ENCODE results near the gene DMXL1.
"Not testable (repeated sequence)": the region's sequence is repeated elsewhere in the genome, so short reads cannot be mapped to it uniquely, and the experiment has no call there.

DMXL1 gene

GRCh38 chr5:119122474-119122873, 51.6 kb downstream of the DMXL1 start:
- not testable (repeated sequence) for DNase-seq (ENCODE audit: low spot score)

DNA sequence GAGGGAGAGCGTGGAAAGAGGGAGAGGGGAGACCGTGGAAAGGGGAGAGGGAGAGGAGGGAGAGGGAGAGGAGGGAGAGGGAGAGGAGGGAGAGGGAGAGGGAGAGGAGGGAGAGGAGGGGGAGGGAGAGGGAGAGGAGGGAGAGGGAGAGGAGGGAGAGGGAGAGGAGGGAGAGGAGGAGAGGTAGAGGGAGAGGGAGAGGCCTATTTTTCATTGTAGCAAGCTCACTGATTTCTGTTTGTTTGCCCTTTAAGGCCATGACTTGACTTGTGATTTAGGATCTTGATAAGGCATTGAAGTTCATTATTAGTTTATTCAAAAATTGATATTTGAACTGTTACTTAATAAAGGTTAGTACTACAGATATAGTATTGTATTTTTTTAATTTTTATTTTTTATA, 52.4 kb downstream of the DMXL1 start:
- no peak for DNase-seq (ENCODE audit: low spot score)

DNA sequence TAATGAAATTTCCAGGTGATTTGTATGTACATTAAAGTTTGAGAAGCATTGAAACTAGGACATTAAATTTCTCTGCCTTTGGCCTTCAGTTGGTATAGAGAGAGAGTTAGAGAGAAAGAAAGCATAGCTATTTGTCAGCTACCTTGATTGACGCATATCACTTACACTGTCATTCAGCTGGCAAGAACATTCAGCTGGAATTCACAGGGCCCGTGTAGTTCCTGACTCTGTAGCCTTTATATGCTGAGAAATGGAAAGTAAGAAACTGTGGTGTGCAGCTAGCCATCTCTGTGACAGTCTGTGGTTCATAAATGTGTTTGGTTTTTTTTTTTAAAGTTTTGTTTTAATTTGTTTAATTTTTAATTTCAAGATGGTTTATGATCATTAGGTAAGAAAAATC, 58.9 kb downstream of the DMXL1 start:
- no peak for DNase-seq (ENCODE audit: low spot score)

- DNase-seq (ENCODE audit: low spot score) = peak; percentile 7
Measured at GRCh38 chr5:119131530-119132304, 60.8 kb downstream of the DMXL1 start.

- not testable (repeated sequence) for DNase-seq (ENCODE audit: low spot score)
Measured at GRCh38 chr5:119135743-119136142, 64.9 kb downstream of the DMXL1 start.

DNA sequence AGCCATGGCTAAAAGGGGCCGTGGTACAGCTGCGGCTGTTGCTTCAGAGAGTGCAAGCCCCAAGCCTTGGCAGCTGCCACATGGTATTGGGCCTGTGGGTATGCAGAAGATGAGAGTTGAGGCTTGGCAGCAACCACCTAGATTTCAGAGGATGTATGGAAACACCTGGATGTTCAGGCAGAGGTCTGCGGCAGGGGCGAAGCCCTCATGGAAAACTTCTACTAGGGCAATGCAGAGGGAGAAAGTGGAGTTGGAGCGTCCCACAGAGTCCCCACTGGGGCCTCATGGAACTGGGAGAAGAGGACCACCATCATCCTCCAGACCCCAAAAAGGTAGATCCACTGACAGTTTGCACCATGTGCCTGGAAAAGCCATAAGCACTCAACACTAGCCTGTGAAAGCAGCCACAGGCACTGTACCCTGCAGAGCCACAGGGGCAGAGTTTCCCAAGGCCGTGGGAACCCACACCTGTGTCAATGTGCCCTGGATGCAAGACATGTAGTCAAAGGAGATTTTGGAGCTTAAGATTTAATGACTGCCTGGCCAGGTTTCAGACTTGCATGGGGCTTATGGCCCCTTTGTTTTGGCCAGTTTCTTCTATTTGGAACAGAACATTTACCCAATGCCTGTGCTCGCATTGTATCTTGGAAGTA, 65.9 kb downstream of the DMXL1 start:
- DNase-seq (ENCODE audit: low spot score) = no peak

DNA sequence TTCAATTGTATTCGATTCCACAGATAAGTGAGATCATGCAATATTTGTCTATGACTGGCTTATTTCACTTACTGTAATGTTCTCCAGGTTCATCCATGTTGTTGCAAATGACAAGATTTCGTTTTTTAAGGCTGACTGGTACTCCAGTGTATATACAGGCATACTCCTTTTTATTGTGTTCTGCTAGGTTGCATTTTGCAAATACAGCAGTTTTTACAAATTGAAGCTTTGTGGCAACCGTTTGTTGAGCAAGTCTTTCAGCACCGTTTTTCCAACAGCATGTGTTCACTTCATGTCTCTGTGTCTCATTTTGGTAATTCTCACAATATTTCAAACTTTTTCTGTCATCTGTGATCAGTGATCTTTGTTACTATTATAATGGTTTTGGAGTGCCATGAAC, 82.7 kb downstream of the DMXL1 start:
- DNase-seq (ENCODE audit: low spot score) = no peak

DNA sequence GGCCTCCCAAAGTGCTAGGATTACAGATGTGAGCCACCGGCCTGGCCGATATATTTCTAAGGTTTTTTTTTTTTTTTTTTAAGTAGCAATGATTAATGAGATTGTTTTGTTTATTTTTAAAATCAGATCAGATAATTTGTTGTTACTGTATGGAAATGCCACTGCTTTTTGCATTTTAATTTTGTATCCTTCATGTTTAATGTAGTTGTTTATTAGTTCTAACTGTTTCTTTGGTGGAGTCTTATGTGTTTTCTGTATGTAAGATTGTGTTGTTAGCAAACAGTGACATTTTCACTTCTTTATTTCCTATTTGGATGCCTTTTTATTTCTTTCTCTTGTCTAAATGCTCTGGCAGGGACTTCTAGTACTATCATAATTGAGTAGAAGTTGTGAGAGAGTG, 87.3 kb downstream of the DMXL1 start:
- no peak for DNase-seq (ENCODE audit: low spot score)

GRCh38 chr5:119161430-119161829, 90.5 kb downstream of the DMXL1 start:
- no peak for DNase-seq (ENCODE audit: low spot score)

- no peak for DNase-seq (ENCODE audit: low spot score)
Measured at GRCh38 chr5:119166026-119166425, 95.1 kb downstream of the DMXL1 start.

DNA sequence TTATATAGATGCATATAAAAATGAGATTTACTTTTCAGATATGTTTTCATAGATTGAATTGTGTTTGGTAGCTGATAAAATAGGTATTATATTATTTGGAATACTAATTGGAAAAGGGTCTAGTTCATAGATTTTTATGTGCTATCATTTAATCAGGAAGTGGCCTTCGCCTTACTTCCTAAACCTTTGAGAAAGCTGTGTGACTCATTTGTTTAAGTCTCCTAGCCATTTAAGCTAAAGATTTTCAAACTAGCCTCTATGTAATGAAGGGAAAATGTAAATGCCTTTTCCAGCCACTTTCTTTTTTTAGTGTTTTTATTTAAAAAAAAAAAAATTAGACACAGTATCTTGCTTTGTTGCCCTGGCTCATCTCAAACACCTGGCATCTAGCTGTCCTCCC, 97.5 kb downstream of the DMXL1 start:
- no peak for DNase-seq (ENCODE audit: low spot score)

DNA sequence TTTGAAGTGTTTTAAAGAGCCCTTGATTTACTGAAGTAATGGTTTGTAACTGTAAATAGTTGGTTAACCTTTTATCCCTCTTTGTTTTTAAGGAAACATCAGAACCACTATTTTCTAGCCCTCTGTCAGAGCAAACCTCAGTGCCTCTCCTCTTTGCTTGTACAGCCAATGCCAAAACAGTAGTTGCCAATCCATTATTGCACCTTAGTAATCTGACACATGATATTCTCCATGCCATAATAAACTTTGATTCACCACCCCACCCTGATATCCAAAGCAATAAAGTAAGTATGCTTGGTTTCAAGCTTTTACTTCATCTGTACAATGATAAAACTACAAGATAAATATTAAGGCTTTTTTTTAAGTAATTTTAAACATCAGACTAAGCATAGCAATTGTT, 100.8 kb downstream of the DMXL1 start:
- no peak for DNase-seq (ENCODE audit: low spot score)

DNA sequence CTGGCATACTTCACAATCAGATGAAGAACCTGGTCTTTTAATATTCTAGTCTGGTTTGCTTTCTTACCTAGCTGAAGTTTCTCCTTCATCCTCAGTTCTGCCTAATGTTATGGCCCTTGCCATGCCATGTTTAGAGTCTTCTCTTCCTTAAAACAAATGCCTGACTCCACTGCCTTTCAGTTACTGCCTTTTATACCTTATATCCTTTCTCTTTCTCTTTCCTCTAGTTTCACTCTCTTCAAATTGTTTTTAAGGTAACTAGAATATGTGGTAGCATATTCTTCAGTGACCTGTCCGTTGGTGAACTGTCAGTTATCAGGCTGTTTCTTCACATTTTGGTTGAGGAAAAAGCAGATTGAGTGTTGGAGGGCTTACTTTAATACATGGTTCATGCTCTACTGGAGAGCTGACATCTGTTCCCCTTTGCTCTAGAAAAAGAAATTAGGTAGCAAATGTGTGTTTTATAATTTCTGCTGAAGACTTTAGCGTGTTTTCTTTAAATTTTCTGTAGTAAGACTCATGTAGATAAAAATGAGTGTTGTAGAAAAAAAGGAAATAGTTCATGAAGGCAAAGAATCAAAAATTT, 103.8 kb downstream of the DMXL1 start:
- DNase-seq (ENCODE audit: low spot score) = no peak

DNA sequence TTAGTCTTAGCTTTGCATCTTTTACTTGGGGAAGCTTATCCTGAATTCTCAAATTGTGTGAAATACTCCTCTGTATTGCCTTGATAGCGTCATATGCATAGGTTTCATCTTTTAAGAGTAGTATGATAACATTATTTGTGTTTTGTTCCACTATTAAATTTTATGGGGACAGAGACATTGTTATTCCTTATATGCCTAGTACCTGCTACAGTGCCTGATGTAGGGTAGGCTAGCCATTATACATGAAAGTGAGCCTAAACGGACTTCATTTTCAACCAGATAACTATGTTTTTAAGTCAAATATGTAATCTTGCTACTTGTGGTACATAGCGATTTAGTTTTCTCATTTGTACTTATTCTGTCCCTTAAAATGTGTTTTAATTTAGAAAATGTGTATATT, 105.9 kb downstream of the DMXL1 start:
- no peak for DNase-seq (ENCODE audit: low spot score)

DNA sequence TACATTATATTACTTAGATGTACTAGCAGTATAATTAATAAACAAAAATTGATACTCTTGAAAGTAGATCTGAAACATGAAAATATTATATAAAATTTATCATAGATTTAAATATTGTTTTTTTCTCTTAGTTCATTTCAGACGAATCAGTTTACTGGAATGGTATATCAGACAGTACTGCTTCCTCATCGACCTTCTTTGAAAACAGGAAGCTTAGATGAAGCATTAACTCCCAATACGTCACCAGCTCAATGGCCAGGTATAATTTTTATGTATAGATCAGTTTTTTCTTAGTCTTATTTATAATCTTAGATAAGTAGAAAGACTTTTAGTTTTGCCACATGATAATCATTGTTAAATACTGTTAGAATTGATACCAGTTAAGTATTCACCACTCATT, 106.3 kb downstream of the DMXL1 start:
- DNase-seq (ENCODE audit: low spot score) = no peak

- DNase-seq (ENCODE audit: low spot score) = no peak
Measured at GRCh38 chr5:119178435-119178834, 107.5 kb downstream of the DMXL1 start.

DNA sequence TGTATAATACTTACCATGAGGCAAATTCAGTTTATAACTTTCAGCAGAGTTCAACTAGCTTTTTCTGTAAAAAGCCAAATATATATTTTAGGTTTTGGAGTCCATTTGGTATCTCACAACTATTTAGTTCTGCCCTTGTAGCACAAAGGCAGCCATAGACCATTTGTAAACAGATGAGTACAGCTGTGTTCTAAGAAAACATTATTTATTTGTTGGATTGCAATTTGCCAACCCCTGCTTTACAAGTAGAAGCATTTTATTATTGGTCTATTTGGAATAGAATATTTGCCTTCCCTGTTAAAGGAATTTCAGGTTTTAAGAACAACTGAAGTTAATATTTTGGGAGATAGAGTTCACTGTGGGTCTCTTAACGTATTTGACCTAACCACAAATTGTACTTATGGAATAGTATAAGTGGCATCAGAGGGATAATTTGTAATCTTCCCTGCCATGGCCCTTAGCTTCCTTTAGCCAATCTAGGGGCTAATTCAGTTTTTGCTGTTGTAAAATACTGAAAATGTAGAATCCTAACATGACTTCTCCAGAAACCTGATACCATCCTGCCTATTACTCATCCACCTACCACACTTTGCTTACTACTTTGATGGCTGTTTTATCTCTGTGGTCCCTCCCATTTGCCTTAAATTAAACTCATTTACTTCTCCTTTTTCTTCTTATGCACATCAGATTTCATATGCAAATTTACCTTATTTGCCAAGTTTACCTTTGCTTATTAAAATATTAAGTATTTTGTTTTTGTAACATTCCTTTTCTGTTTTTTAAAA, 109.2 kb downstream of the DMXL1 start:
- peak; percentile 6 for DNase-seq (ENCODE audit: low spot score)

GRCh38 chr5:119185512-119185911, 114.6 kb downstream of the DMXL1 start:
- not testable (repeated sequence) for DNase-seq (ENCODE audit: low spot score)

- no peak for DNase-seq (ENCODE audit: low spot score)
Measured at GRCh38 chr5:119187776-119188529, 117.1 kb downstream of the DMXL1 start.

GRCh38 chr5:119190470-119191095, 119.7 kb downstream of the DMXL1 start:
- no peak for DNase-seq (ENCODE audit: low spot score)

DNA sequence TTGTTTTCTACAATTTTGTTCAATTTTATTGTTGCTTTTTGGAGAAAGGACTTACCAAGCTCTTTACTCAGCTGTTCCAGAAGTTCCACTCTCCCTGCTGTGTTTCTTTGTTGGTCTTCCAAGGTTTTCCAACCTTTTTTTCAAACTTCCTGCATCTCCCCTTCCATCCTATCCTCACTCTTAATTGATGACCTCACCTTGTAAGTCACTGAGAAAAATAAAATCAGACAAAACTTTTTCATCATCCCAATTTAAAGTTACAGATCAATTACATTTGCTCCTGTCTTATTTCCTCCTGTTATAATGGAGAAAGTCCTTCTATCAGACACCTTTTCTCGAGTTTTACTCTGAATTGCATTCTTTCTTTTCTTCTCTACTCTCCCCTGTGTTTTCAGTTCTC, 121.1 kb downstream of the DMXL1 start:
- no peak for DNase-seq (ENCODE audit: low spot score)

Data from AG08396 (cell line).